Keratinocyte (primary cell): ENCODE data around the gene RAD51. TPM values are rescaled to one million over a fixed set of nuclear protein-coding genes. Genes with fewer than 3 reads are reported as not detected.

Experiments used
- DNase-seq: peaks from one replicate; pipeline ENCODE4 v3.0.0-alpha.2; 2011; ENCODE audit warnings: low read depth, missing footprints, low spot score
- FAIRE-seq: peaks from 2 replicates; lab custom pipeline; 2011; peaks lifted over from hg19 to GRCh38; lab: Jason Lieb, UNC
- H2AFZ ChIP-seq: 2 replicates; pipeline ENCODE4 v1.6.0; 2012; ENCODE audit warnings: low read length, control low read depth, inconsistent platforms; ENCODE audit not compliant: control insufficient read depth
- H3K27ac ChIP-seq: 2 replicates; pipeline ENCODE4 v1.5.1; 2011; ENCODE audit warnings: low read length; ENCODE audit not compliant: control insufficient read depth, insufficient read depth
- H3K27me3 ChIP-seq: 3 replicates; pipeline ENCODE4 v1.6.0; 2011; ENCODE audit warnings: low read length; ENCODE audit not compliant: control insufficient read depth, insufficient read depth; ENCODE audit errors: extremely low read depth
- H3K36me3 ChIP-seq, 2 experiments: 2 replicates in 1 of 2; 3 replicates in 1 of 2; pipeline ENCODE4 v1.5.1; 2011; ENCODE audit warnings: low read length in 2 of 2, mild to moderate bottlenecking in 1 of 2; ENCODE audit not compliant: control insufficient read depth in 2 of 2, insufficient read depth in 2 of 2; ENCODE audit errors: extremely low read depth in 1 of 2
- H3K4me1 ChIP-seq: 3 replicates; pipeline ENCODE4 v1.5.1; 2011; ENCODE audit warnings: low read length; ENCODE audit not compliant: control insufficient read depth, insufficient read depth; ENCODE audit errors: extremely low read depth
- H3K4me2 ChIP-seq: 3 replicates; pipeline ENCODE4 v1.6.0; 2011; ENCODE audit warnings: low read depth, low read length; ENCODE audit not compliant: control insufficient read depth, insufficient read depth; ENCODE audit errors: extremely low read depth
- H3K4me3 ChIP-seq, 3 experiments: fragments of 200-600 bp in 1 of 3; sonication (generic) in 1 of 3; 2 replicates in 2 of 3; 3 replicates in 1 of 3; pipeline ENCODE4 v1.5.1; 2011 to 2016; ENCODE audit warnings: low read length in 3 of 3, mild to moderate bottlenecking in 3 of 3, control low read depth in 2 of 3, inconsistent platforms in 1 of 3, low read depth in 1 of 3, mixed read lengths in 1 of 3, mixed run types in 1 of 3, moderate library complexity in 1 of 3; ENCODE audit not compliant: control insufficient read depth in 2 of 3, insufficient read depth in 2 of 3; ENCODE audit errors: extremely low read depth in 1 of 3
- H3K79me2 ChIP-seq: 2 replicates; pipeline ENCODE4 v1.6.0; 2012; ENCODE audit warnings: low read length; ENCODE audit not compliant: control insufficient read depth, insufficient read depth
- H3K9ac ChIP-seq: 3 replicates; pipeline ENCODE4 v1.6.0; 2011; ENCODE audit warnings: low read length; ENCODE audit not compliant: control insufficient read depth, insufficient read depth; ENCODE audit errors: extremely low read depth
- H3K9me1 ChIP-seq: 3 replicates; pipeline ENCODE4 v1.6.0; 2011; ENCODE audit warnings: low read length; ENCODE audit not compliant: control insufficient read depth, insufficient read depth; ENCODE audit errors: extremely low read depth
- H3K9me3 ChIP-seq: 2 replicates; pipeline ENCODE4 v1.5.1; 2012; ENCODE audit warnings: low read depth, low read length; ENCODE audit not compliant: control insufficient read depth
- H4K20me1 ChIP-seq: 3 replicates; pipeline ENCODE4 v1.6.0; 2011; ENCODE audit warnings: low read length; ENCODE audit not compliant: control insufficient read depth, insufficient read depth; ENCODE audit errors: extremely low read depth
- CTCF ChIP-seq, 3 experiments: IDR thresholded peaks in 1 of 3; conservative IDR thresholded peaks in 1 of 3; optimal IDR thresholded peaks in 1 of 3; 2 replicates in 2 of 3; 3 replicates in 1 of 3; pipeline versions ENCODE3 to v1.5.1; 2011; ENCODE audit warnings: low read length in 3 of 3, mild to moderate bottlenecking in 3 of 3, moderate library complexity in 2 of 3, control low read depth in 1 of 3, inconsistent platforms in 1 of 3; ENCODE audit not compliant: insufficient read depth in 2 of 3; ENCODE audit errors: extremely low read depth in 1 of 3
- EZH2 ChIP-seq: IDR thresholded peaks from one replicate; pipeline ENCODE4 v1.6.1; 2012; ENCODE audit warnings: inconsistent platforms, mild to moderate bottlenecking, low read length, moderate library complexity
- dilution Hi-C: fragments of 300-500 bp; cut with MboI; formaldehyde crosslinking; loops from one replicate; pipeline ENCODE4 v1.7.0; 2020; ENCODE audit warnings: low sequenced_read_pairs; ENCODE audit not compliant: extremely low pct_ligation_motif_present
- polyA plus RNA-seq, 5 experiments: library from polyadenylated mRNA; depleted of rRNA in 3 of 5; stranded (reverse) in 3 of 5; stranded (forward) in 1 of 5; unstranded in 1 of 5; fragments of >200 nt; gene quantifications; 1 replicate in 1 of 5; 2 replicates in 3 of 5; 3 replicates in 1 of 5; pipeline versions ENCODE4 v1.2.1 to v1.2.3, GENCODE V29; 2011 to 2012; ENCODE audit warnings: missing spikeins in 2 of 5, low read depth in 1 of 5, low replicate concordance in 1 of 5

The RAD51 gene
- polyA plus RNA-seq, 1 donor (not counting 4 experiments of a cell fraction or from before 2014, with no cell fraction given), result 6.9 TPM

- dilution Hi-C loops, result no loop called here
- H3K36me3 ChIP-seq, result peaks cover 28 to 65% of the 10 kb centered on the region in 2 experiments
- no peak overlapping the region for H3K4me3 ChIP-seq
- peaks cover 16% of the 10 kb centered on the region for H3K79me2 ChIP-seq
- H4K20me1 ChIP-seq, result no peaks in the 10 kb centered on the region
- peaks cover 12% of the 10 kb centered on the region for H3K4me1 ChIP-seq
- H3K9me1 ChIP-seq, result no peaks in the 10 kb centered on the region
- no peak overlapping the region for H3K4me2 ChIP-seq
- no peak overlapping the region for H3K9ac ChIP-seq
- H2AFZ ChIP-seq, result no peak overlapping the region
- DNase-seq (no peak), FAIRE-seq (no peak)
- no peaks in the 10 kb centered on the region for H3K27me3 ChIP-seq
- no peak overlapping the region for H3K27ac ChIP-seq
- TF ChIP-seq EZH2 (no peak), CTCF (optimal IDR thresholded peaks at IDR 0.05 in 1 of 3, IDR thresholded peaks at IDR 0.05 in 1 of 3, conservative IDR thresholded peaks at IDR 0.05 in 1 of 3; ENCODE audit: extremely low read depth in 1 of 3, insufficient read depth in 2 of 3, low read length in 3 of 3) (no peak)
- no peaks in the 10 kb centered on the region for H3K9me3 ChIP-seq
Observed at GRCh38 chr15:40747685-40748631, 53.0 kb downstream of the RAD51 start.

- FAIRE-seq, result no peak
- no peaks in the 10 kb centered on the region for H3K9me3 ChIP-seq
- H3K27ac ChIP-seq, result no peak overlapping the region
- no peaks in the 10 kb centered on the region for H4K20me1 ChIP-seq
- no peaks in the 10 kb centered on the region for H3K9me1 ChIP-seq
- H3K4me1 ChIP-seq, result peaks cover 11% of the 10 kb centered on the region
- H3K4me2 ChIP-seq, result no peak overlapping the region
- dilution Hi-C loops, result no loop called here
- DNase-seq, result no peak
- TF ChIP-seq CTCF (optimal IDR thresholded peaks at IDR 0.05 in 1 of 3, IDR thresholded peaks at IDR 0.05 in 1 of 3, conservative IDR thresholded peaks at IDR 0.05 in 1 of 3; ENCODE audit: extremely low read depth in 1 of 3, insufficient read depth in 2 of 3, low read length in 3 of 3), result no peak
- TF ChIP-seq EZH2, result no peak
- peaks cover 23 to 57% of the 10 kb centered on the region in 2 experiments for H3K36me3 ChIP-seq
- peaks cover 27% of the 10 kb centered on the region for H3K79me2 ChIP-seq
- H3K9ac ChIP-seq, result no peak overlapping the region
- no peak overlapping the region for H2AFZ ChIP-seq
- no peaks in the 10 kb centered on the region for H3K27me3 ChIP-seq
- no peak overlapping the region for H3K4me3 ChIP-seq
Observed at GRCh38 chr15:40749151-40749630, 54.2 kb downstream of the RAD51 start.
